Measurements from ENCODE around the gene RGS1. TPM values are rescaled to one million over a fixed set of nuclear protein-coding genes. Genes with fewer than 3 reads are reported as not detected.

Gene RGS1
- total RNA-seq, 1 experiment from 2014 or later = not detected

DNA sequence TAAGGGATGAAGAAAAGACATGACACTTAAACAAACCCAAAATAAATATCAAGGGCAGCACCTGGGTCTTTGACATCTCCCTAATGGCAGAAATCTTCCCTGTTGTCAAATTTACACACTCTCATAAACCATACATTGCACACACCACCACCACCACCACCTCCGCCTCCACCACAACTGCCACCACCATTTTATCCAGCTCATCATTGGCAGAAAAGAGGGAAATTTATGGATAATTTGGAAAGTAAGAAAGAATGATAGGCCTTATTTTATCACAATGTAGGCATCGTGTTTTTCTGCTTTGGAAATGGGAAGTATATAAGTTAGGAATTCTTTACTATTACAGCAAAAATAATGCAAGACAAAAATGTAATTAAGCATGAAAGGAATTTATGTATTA, 33.1 kb downstream of the RGS1 start:
- H3K27ac ChIP-seq = no peak overlapping the region
- H3F3A ChIP-seq (ENCODE audit: insufficient read depth, low read depth) = peaks cover 5% of the 10 kb centered on the region; the same call in 1 of the 2 replicates
- no peak overlapping the region for H2AFZ ChIP-seq
- intact Hi-C loops (cut with micrococcal nuclease; ENCODE audit: unreplicated experiment) = no loop called here
- no peaks in the 10 kb centered on the region for H3K27me3 ChIP-seq (ENCODE audit: insufficient read depth, low read depth)
- BruUV-seq (replicated peaks) = no TSS peak
- CTCF ChIA-PET = no interaction called here
- H3K79me2 ChIP-seq (ENCODE audit: low read depth) = no peaks in the 10 kb centered on the region
- H3K9me2 ChIP-seq (ENCODE audit: insufficient read depth) = no peaks in the 10 kb centered on the region
- H3K4me1 ChIP-seq (replicated peaks; ENCODE audit: insufficient read depth) = peaks cover 7% of the 10 kb centered on the region
- H3K9me3 ChIP-seq (ENCODE audit: insufficient read depth, low read depth) = no peaks in the 10 kb centered on the region; the same call in 1 of the 2 replicates
- no peaks in the 10 kb centered on the region for H3K36me3 ChIP-seq (ENCODE audit: low read depth)
- H4K20me1 ChIP-seq (ENCODE audit: insufficient read depth) = no peaks in the 10 kb centered on the region
- DNase-seq = no peak
- H3K4me2 ChIP-seq = no peak overlapping the region
- POLR2A ChIA-PET (ENCODE audit: unreplicated experiment) = no interaction called here
- no peak overlapping the region for H3K4me3 ChIP-seq
- TF ChIP-seq EZH2 (IDR thresholded peaks at IDR 0.05; ENCODE audit: low read depth) = no peak
- TF ChIP-seq, protein P1, sequence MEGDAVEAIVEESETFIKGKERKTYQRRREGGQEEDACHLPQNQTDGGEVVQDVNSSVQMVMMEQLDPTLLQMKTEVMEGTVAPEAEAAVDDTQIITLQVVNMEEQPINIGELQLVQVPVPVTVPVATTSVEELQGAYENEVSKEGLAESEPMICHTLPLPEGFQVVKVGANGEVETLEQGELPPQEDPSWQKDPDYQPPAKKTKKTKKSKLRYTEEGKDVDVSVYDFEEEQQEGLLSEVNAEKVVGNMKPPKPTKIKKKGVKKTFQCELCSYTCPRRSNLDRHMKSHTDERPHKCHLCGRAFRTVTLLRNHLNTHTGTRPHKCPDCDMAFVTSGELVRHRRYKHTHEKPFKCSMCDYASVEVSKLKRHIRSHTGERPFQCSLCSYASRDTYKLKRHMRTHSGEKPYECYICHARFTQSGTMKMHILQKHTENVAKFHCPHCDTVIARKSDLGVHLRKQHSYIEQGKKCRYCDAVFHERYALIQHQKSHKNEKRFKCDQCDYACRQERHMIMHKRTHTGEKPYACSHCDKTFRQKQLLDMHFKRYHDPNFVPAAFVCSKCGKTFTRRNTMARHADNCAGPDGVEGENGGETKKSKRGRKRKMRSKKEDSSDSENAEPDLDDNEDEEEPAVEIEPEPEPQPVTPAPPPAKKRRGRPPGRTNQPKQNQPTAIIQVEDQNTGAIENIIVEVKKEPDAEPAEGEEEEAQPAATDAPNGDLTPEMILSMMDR (conservative IDR thresholded peaks at IDR 0.05) = no peak

DNA sequence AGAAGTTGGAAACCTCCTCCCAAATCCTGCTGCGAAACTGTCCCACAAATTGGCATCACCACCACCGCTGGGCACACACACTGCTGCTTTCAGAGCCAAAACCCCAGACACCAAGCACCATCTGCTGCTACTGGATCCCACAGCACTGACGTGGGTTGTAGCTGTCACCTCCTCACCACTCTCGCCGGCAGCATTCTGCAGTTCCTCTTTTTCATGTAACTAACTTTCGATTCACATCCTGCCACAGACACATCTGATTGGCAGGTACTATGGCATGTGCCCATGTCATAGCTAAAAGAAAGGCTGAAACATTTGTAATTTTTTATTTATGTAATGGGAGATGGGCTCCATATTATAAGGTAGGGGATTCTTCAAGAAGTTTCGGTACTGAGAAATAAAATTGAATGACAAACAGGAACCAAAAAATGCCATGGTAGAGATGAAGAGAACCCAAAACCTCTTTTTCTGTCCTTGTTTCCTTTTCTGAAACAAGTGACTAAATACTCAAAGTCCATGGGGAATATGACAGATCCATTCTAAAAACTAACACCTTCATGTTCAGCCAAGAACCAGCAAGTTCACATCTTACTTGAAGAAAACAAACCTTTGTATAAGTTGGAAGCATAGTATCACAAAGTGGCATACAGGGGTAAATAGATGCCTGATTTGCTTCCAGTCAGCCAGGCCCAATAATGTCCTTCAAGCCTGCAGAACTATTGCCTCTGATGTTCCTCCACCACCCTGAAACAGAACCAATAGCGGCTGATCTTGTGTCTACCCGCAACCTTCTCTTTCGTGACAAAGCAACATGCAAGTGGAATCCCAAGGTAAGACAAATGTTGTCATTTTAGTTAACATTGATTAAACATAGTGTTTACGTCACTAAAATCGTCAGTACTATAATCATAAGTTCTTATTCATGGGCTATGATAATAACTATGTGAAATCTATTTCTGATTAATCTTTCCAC, 33.8 kb downstream of the RGS1 start:
- H3K27me3 ChIP-seq (ENCODE audit: insufficient read depth, low read depth) = no peaks in the 10 kb centered on the region
- no peak overlapping the region for H3K27ac ChIP-seq
- peaks cover 7% of the 10 kb centered on the region for H3K4me1 ChIP-seq (replicated peaks; ENCODE audit: insufficient read depth)
- no peaks in the 10 kb centered on the region for H4K20me1 ChIP-seq (ENCODE audit: insufficient read depth)
- no peak overlapping the region for H2AFZ ChIP-seq
- H3F3A ChIP-seq (ENCODE audit: insufficient read depth, low read depth) = peaks cover 5% of the 10 kb centered on the region; the same call in 1 of the 2 replicates
- TF ChIP-seq, protein P1 (conservative IDR thresholded peaks at IDR 0.05) = no peak
- TF ChIP-seq EZH2 (IDR thresholded peaks at IDR 0.05; ENCODE audit: low read depth) = no peak
- H3K4me3 ChIP-seq = no peak overlapping the region
- BruUV-seq (replicated peaks) = no TSS peak
- ChIA-PET CTCF (interaction anchor here (0.6 kb wide), 1 partner anchor 129 kb away, joined by 3 read pairs; no protein-coding TSS in a partner anchor), POLR2A (ENCODE audit: unreplicated experiment) (no interaction called here)
- H3K4me2 ChIP-seq = no peak overlapping the region
- no peaks in the 10 kb centered on the region for H3K79me2 ChIP-seq (ENCODE audit: low read depth)
- no peak for DNase-seq
- intact Hi-C loops (cut with micrococcal nuclease; ENCODE audit: unreplicated experiment) = loop anchor here (1.0 to 10.0 kb wide), 3 partner anchors 132 to 405 kb away; partner anchors contain the start of gene RGS2
- H3K9me3 ChIP-seq (ENCODE audit: insufficient read depth, low read depth) = no peaks in the 10 kb centered on the region; the same call in 1 of the 2 replicates
- no peaks in the 10 kb centered on the region for H3K36me3 ChIP-seq (ENCODE audit: low read depth)
- no peaks in the 10 kb centered on the region for H3K9me2 ChIP-seq (ENCODE audit: insufficient read depth)

DNA sequence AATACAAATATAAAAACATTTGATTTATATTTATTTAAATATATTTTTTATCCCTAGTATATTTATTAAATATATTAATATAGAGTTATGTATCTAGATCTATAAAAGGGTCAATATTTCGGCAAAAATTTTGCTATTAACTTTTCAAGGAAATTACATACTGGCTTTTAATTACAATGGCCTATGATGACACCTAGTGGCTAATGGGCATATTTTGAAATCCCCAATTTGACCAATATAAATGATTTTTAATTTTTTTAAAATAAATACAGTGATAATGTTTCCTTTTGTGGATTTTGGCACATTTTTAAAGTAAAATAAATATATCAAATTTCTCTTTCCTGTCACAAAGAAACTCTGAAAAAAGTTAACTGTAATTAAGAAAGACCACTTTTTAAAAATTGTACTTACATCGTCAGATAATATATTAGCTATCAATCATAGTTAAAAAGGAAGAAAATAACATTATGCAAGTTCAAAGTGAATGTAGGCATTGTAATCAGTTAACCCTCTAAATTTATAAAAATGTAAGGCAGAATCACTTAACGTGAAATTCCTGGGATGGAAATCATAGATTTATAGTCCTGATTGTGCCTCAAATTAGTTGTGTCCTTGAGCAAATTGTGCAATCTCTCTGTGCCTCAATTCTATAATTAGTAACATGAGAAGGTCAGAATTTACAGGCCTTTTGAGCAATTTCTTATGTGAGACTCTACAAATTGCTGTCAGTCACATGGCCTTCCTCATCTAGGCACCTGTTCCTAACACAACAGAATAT, 34.7 kb downstream of the RGS1 start:
- BruUV-seq (replicated peaks) = no TSS peak
- H3K9me2 ChIP-seq (ENCODE audit: insufficient read depth) = no peaks in the 10 kb centered on the region
- no peak overlapping the region for H3K4me3 ChIP-seq
- POLR2A ChIA-PET (ENCODE audit: unreplicated experiment) = no interaction called here
- TF ChIP-seq EZH2 (IDR thresholded peaks at IDR 0.05; ENCODE audit: low read depth) = no peak
- TF ChIP-seq, protein P1 (conservative IDR thresholded peaks at IDR 0.05) = peak; percentile 69
- peaks cover 7% of the 10 kb centered on the region for H3K4me1 ChIP-seq (replicated peaks; ENCODE audit: insufficient read depth)
- H3K27ac ChIP-seq = no peak overlapping the region
- DNase-seq = peak in 1 of 2 experiments; percentile 37
- H3K36me3 ChIP-seq (ENCODE audit: low read depth) = no peaks in the 10 kb centered on the region
- H4K20me1 ChIP-seq (ENCODE audit: insufficient read depth) = no peaks in the 10 kb centered on the region
- CTCF ChIA-PET = no interaction called here
- no peaks in the 10 kb centered on the region for H3K79me2 ChIP-seq (ENCODE audit: low read depth)
- intact Hi-C loops (cut with micrococcal nuclease; ENCODE audit: unreplicated experiment) = loop anchor here (1.0 to 10.0 kb wide), 3 partner anchors 133 to 404 kb away; partner anchors contain the start of gene RGS2
- H3K27me3 ChIP-seq (ENCODE audit: insufficient read depth, low read depth) = no peaks in the 10 kb centered on the region
- H2AFZ ChIP-seq = no peak overlapping the region
- peaks cover 5% of the 10 kb centered on the region; the same call in 1 of the 2 replicates for H3F3A ChIP-seq (ENCODE audit: insufficient read depth, low read depth)
- no peaks in the 10 kb centered on the region; the same call in 1 of the 2 replicates for H3K9me3 ChIP-seq (ENCODE audit: insufficient read depth, low read depth)
- no peak overlapping the region for H3K4me2 ChIP-seq

All from PC-9 (cell line).